ENCODE results near the gene CENPL.

Gene CENPL

GRCh38 chr1:173869021-173869359, 44.3 kb upstream of the CENPL start:
- peak overlapping the region; percentile 43 for H3K4ac ChIP-seq (ENCODE audit: low read depth, low read length)
- peaks cover 14% of the 10 kb centered on the region for H3K79me1 ChIP-seq (ENCODE audit: low read length)
- H3K4me3 ChIP-seq (ENCODE audit: low read depth, low read length): peak overlapping the region; percentile 90
- peak overlapping the region; percentile 99 for H3K27ac ChIP-seq (ENCODE audit: low read depth, low read length)
- H4K91ac ChIP-seq (ENCODE audit: low read depth, low read length): peak overlapping the region; percentile 72
- no peak overlapping the region for H3K14ac ChIP-seq (ENCODE audit: low read length)
- no peaks in the 10 kb centered on the region for H3K9me3 ChIP-seq (ENCODE audit: insufficient read depth, low read depth, low read length)
- H2BK120ac ChIP-seq (ENCODE audit: insufficient read depth, low read length, poor library complexity): peak overlapping the region; percentile 76
- H2BK12ac ChIP-seq (ENCODE audit: low read length): peak overlapping the region; percentile 18
- H3K79me2 ChIP-seq (ENCODE audit: control insufficient read depth, insufficient read depth, low read length, poor library complexity): peaks cover 12% of the 10 kb centered on the region
- H3K23ac ChIP-seq (ENCODE audit: low read length): no peak overlapping the region
- H4K12ac ChIP-seq (ENCODE audit: low read depth, low read length): peak overlapping the region; percentile 47
- H3K4me1 ChIP-seq (ENCODE audit: control insufficient read depth in 1 of 2, insufficient read depth in 2 of 2, low read length in 2 of 2): no peaks in the 10 kb centered on the region
- H2BK5ac ChIP-seq (ENCODE audit: low read depth, low read length, poor library complexity): peak overlapping the region; percentile 87
- no peak overlapping the region for H2AK5ac ChIP-seq (ENCODE audit: low read length)
- H3K18ac ChIP-seq (ENCODE audit: low read length): no peak overlapping the region
- H3K4me2 ChIP-seq (ENCODE audit: low read length): peak overlapping the region; percentile 98
- peak in 1 of 2 donors; percentile 29 for DNase-seq
- H3K27me3 ChIP-seq (ENCODE audit: insufficient read depth, low read length): no peaks in the 10 kb centered on the region
- H2AFZ ChIP-seq (ENCODE audit: insufficient read depth, low read length, poor library complexity): peak overlapping the region; percentile 80
- H3K36me3 ChIP-seq (ENCODE audit: control insufficient read depth in 1 of 2, insufficient read depth in 2 of 2, low read length in 2 of 2): peaks cover 12 to 22% of the 10 kb centered on the region in 2 experiments
- peak overlapping the region; percentile 96 for H3K9ac ChIP-seq (ENCODE audit: low read length)
- H4K8ac ChIP-seq (ENCODE audit: low read depth, low read length): peak overlapping the region; percentile 80
- no CpG with 5 or more reads among the region's 5 CpGs for WGBS (ENCODE audit: extremely low coverage, insufficient coverage, insufficient read length)

GRCh38 chr1:173868266-173869020, 43.8 kb upstream of the CENPL start, which contains the start of gene ZBTB37:
ZBTB37 (plus strand) TSS chr1:173868380; CDS start chr1:173870226, 1,846 bp downstream.
- no CpG with 5 or more reads among the region's 53 CpGs for WGBS (ENCODE audit: extremely low coverage, insufficient coverage, insufficient read length)
- H3K9me3 ChIP-seq (ENCODE audit: insufficient read depth, low read depth, low read length): no peaks in the 10 kb centered on the region
- peaks cover 10 to 25% of the 10 kb centered on the region in 2 experiments for H3K36me3 ChIP-seq (ENCODE audit: control insufficient read depth in 1 of 2, insufficient read depth in 2 of 2, low read length in 2 of 2)
- peak within 1 kb of the TSS; percentile 99 for H3K27ac ChIP-seq (ENCODE audit: low read depth, low read length)
- peak within 1 kb of the TSS; percentile 80 for H2AFZ ChIP-seq (ENCODE audit: insufficient read depth, low read length, poor library complexity)
- peak within 1 kb of the TSS; percentile 98 for H2BK5ac ChIP-seq (ENCODE audit: low read depth, low read length, poor library complexity)
- H4K91ac ChIP-seq (ENCODE audit: low read depth, low read length): peak within 1 kb of the TSS; percentile 98
- H3K79me2 ChIP-seq (ENCODE audit: control insufficient read depth, insufficient read depth, low read length, poor library complexity): peaks cover 12% of the 10 kb centered on the region
- peak within 1 kb of the TSS; percentile 90 for H3K4me3 ChIP-seq (ENCODE audit: low read depth, low read length)
- DNase-seq: peak; percentile 80 to 83
- H3K4me2 ChIP-seq (ENCODE audit: low read length): peak within 1 kb of the TSS; percentile 98
- peak within 1 kb of the TSS; percentile 97 for H3K18ac ChIP-seq (ENCODE audit: low read length)
- no peaks in the 10 kb centered on the region for H3K4me1 ChIP-seq (ENCODE audit: control insufficient read depth in 1 of 2, insufficient read depth in 2 of 2, low read length in 2 of 2)
- H3K27me3 ChIP-seq (ENCODE audit: insufficient read depth, low read length): no peaks in the 10 kb centered on the region
- no peak within 1 kb of the TSS for H3K23ac ChIP-seq (ENCODE audit: low read length)
- peak within 1 kb of the TSS; percentile 98 for H2BK120ac ChIP-seq (ENCODE audit: insufficient read depth, low read length, poor library complexity)
- H3K14ac ChIP-seq (ENCODE audit: low read length): peak within 1 kb of the TSS; percentile 98
- peak within 1 kb of the TSS; percentile 69 for H2AK5ac ChIP-seq (ENCODE audit: low read length)
- peak within 1 kb of the TSS; percentile 98 for H4K8ac ChIP-seq (ENCODE audit: low read depth, low read length)
- H2BK12ac ChIP-seq (ENCODE audit: low read length): peak within 1 kb of the TSS; percentile 18
- peaks cover 14% of the 10 kb centered on the region for H3K79me1 ChIP-seq (ENCODE audit: low read length)
- peak within 1 kb of the TSS; percentile 96 for H3K9ac ChIP-seq (ENCODE audit: low read length)
- H3K4ac ChIP-seq (ENCODE audit: low read depth, low read length): peak within 1 kb of the TSS; percentile 89
- peak within 1 kb of the TSS; percentile 98 for H4K12ac ChIP-seq (ENCODE audit: low read depth, low read length)

GRCh38 chr1:173867753-173868265, 43.1 kb upstream of the CENPL start, which contains the start of gene GAS5:
GAS5 (minus strand) TSS chr1:173867989.
- WGBS (ENCODE audit: extremely low coverage, insufficient coverage, insufficient read length): no CpG with 5 or more reads among the region's 30 CpGs

GRCh38 chr1:173867141-173867752, 42.6 kb upstream of the CENPL start:
- DNase-seq: peak in 1 of 2 donors; percentile 49
- Histone ChIP-seq H3K9me3 (ENCODE audit: insufficient read depth, low read depth, low read length) (no peaks in the 10 kb centered on the region), H3K4me2 (ENCODE audit: low read length) (peak overlapping the region; percentile 74), H2AFZ (ENCODE audit: insufficient read depth, low read length, poor library complexity) (no peak overlapping the region), H3K9ac (ENCODE audit: low read length) (peak overlapping the region; percentile 77), H4K8ac (ENCODE audit: low read depth, low read length) (peak overlapping the region; percentile 72), H3K14ac (ENCODE audit: low read length) (peak overlapping the region; percentile 82), H2AK5ac (ENCODE audit: low read length) (peak overlapping the region; percentile 69), H4K12ac (ENCODE audit: low read depth, low read length) (peak overlapping the region; percentile 60), H3K27me3 (ENCODE audit: insufficient read depth, low read length) (no peaks in the 10 kb centered on the region), H2BK120ac (ENCODE audit: insufficient read depth, low read length, poor library complexity) (no peak overlapping the region), H4K91ac (ENCODE audit: low read depth, low read length) (peak overlapping the region; percentile 48), H2BK12ac (ENCODE audit: low read length) (no peak overlapping the region), H2BK5ac (ENCODE audit: low read depth, low read length, poor library complexity) (peak overlapping the region; percentile 42), H3K4me1 (ENCODE audit: control insufficient read depth in 1 of 2, insufficient read depth in 2 of 2, low read length in 2 of 2) (no peaks in the 10 kb centered on the region), H3K79me2 (ENCODE audit: control insufficient read depth, insufficient read depth, low read length, poor library complexity) (peaks cover 12% of the 10 kb centered on the region), H3K23ac (ENCODE audit: low read length) (no peak overlapping the region), H3K36me3 (ENCODE audit: control insufficient read depth in 1 of 2, insufficient read depth in 2 of 2, low read length in 2 of 2) (peaks cover 18 to 34% of the 10 kb centered on the region in 2 experiments), H3K4ac (ENCODE audit: low read depth, low read length) (peak overlapping the region; percentile 75), H3K18ac (ENCODE audit: low read length) (peak overlapping the region; percentile 66), H3K79me1 (ENCODE audit: low read length) (peaks cover 14% of the 10 kb centered on the region), H3K27ac (ENCODE audit: low read depth, low read length) (peak overlapping the region; percentile 55), H3K4me3 (ENCODE audit: low read depth, low read length) (peak overlapping the region; percentile 84)
- WGBS (ENCODE audit: extremely low coverage, insufficient coverage, insufficient read length): no CpG with 5 or more reads among the region's 32 CpGs

More at GRCh38 chr1:173867753-173868265, 43.1 kb upstream of the CENPL start, which contains the start of gene GAS5:
- peak within 1 kb of the TSS; percentile 97 for H3K18ac ChIP-seq (ENCODE audit: low read length)
- H3K4me1 ChIP-seq (ENCODE audit: control insufficient read depth in 1 of 2, insufficient read depth in 2 of 2, low read length in 2 of 2): no peaks in the 10 kb centered on the region
- H3K9ac ChIP-seq (ENCODE audit: low read length): peak within 1 kb of the TSS; percentile 96
- H4K91ac ChIP-seq (ENCODE audit: low read depth, low read length): peak within 1 kb of the TSS; percentile 98
- H3K27me3 ChIP-seq (ENCODE audit: insufficient read depth, low read length): no peaks in the 10 kb centered on the region
- H2AK5ac ChIP-seq (ENCODE audit: low read length): peak within 1 kb of the TSS; percentile 69
- peak within 1 kb of the TSS; percentile 99 for H3K27ac ChIP-seq (ENCODE audit: low read depth, low read length)
- H2AFZ ChIP-seq (ENCODE audit: insufficient read depth, low read length, poor library complexity): peak within 1 kb of the TSS; percentile 80
- H3K4me3 ChIP-seq (ENCODE audit: low read depth, low read length): peak within 1 kb of the TSS; percentile 90
- H3K79me1 ChIP-seq (ENCODE audit: low read length): peaks cover 14% of the 10 kb centered on the region
- peak within 1 kb of the TSS; percentile 98 for H4K12ac ChIP-seq (ENCODE audit: low read depth, low read length)
- peak within 1 kb of the TSS; percentile 98 for H2BK120ac ChIP-seq (ENCODE audit: insufficient read depth, low read length, poor library complexity)
- H2BK5ac ChIP-seq (ENCODE audit: low read depth, low read length, poor library complexity): peak within 1 kb of the TSS; percentile 98
- H3K4me2 ChIP-seq (ENCODE audit: low read length): peak within 1 kb of the TSS; percentile 98
- peaks cover 13 to 31% of the 10 kb centered on the region in 2 experiments for H3K36me3 ChIP-seq (ENCODE audit: control insufficient read depth in 1 of 2, insufficient read depth in 2 of 2, low read length in 2 of 2)
- peaks cover 12% of the 10 kb centered on the region for H3K79me2 ChIP-seq (ENCODE audit: control insufficient read depth, insufficient read depth, low read length, poor library complexity)
- peak; percentile 99 for DNase-seq
- no peak within 1 kb of the TSS for H3K23ac ChIP-seq (ENCODE audit: low read length)
- H3K14ac ChIP-seq (ENCODE audit: low read length): peak within 1 kb of the TSS; percentile 98
- peak within 1 kb of the TSS; percentile 98 for H4K8ac ChIP-seq (ENCODE audit: low read depth, low read length)
- H3K4ac ChIP-seq (ENCODE audit: low read depth, low read length): peak within 1 kb of the TSS; percentile 89
- H2BK12ac ChIP-seq (ENCODE audit: low read length): peak within 1 kb of the TSS; percentile 18
- H3K9me3 ChIP-seq (ENCODE audit: insufficient read depth, low read depth, low read length): no peaks in the 10 kb centered on the region

All from trophoblast cell (in vitro differentiated cells and primary cell).